ENCODE results near the gene ANKLE2.

DNA sequence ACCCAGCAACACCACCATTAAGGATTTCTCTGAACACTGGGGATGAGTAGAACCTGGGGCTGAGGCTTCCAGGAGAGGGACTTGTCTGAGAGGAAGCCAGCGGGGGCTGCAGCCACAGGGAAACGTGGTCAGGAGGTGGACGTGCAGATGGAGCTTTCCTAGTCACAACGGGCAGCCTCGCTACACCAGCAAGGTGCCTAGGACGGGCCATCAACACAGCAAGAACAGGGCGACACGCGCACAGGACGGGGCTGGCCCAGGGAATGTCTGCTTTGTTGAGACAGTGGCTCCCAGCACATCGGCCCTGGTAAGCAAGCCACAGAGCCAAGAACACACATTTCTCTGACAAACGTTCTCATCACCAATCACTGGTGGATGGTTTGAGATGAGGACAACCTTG lies 25.3 kb downstream of the ANKLE2 start:
- TF ChIP-seq SP1 (IDR thresholded peaks at IDR 0.05) (no peak), FOXA1 (IDR thresholded peaks at IDR 0.05) (no peak), LEF1 (IDR thresholded peaks at IDR 0.05; ENCODE audit: borderline replicate concordance) (no peak), ZNF384 (IDR thresholded peaks at IDR 0.05) (no peak), TARDBP (IDR thresholded peaks at IDR 0.05) (no peak), HDGF (IDR thresholded peaks at IDR 0.05; ENCODE audit: borderline replicate concordance) (no peak), FOXM1 (IDR thresholded peaks at IDR 0.05; ENCODE audit: borderline replicate concordance) (no peak), ELF4 (IDR thresholded peaks at IDR 0.05) (no peak), ARNT (IDR thresholded peaks at IDR 0.05) (no peak)
- TF ChIP-seq, protein P1, sequence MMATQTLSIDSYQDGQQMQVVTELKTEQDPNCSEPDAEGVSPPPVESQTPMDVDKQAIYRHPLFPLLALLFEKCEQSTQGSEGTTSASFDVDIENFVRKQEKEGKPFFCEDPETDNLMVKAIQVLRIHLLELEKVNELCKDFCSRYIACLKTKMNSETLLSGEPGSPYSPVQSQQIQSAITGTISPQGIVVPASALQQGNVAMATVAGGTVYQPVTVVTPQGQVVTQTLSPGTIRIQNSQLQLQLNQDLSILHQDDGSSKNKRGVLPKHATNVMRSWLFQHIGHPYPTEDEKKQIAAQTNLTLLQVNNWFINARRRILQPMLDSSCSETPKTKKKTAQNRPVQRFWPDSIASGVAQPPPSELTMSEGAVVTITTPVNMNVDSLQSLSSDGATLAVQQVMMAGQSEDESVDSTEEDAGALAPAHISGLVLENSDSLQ (IDR thresholded peaks at IDR 0.05), result no peak
